ENCODE data around the gene CSE1L.

DNA sequence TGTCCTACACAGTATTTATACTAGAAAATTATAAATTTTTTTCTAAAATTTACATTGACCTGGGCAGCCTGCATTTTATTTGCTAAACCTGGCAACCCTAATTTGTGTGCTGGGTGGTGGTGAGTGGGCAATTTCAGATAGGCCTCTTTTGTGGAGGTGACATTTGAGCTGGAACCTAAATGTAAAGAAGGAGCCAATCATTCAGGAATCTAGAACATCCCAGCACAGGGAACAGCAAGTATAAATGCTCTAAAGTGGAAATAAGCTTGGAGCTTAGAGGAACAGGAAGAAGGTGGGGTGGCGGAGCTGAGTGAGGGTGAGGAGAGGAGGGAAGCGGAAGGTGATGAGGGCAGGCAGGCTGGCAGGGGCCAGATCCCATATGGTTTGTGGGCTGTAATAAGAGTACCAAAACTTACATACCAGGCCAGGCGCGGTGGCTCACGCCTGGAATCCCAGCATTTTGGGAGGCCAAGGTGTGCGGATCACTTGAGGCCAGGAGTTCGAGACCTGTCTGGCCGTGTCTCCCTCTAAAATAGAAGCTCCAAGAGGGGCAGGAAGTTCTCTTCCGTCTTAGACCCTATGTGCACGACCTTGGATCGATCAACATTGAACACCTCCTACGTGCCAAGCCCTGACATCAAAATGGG, 549 bp upstream of the CSE1L start:
- TF ChIP-seq EP300 (IDR thresholded peaks at IDR 0.05; ENCODE audit: borderline replicate concordance in 1 of 2, low read depth in 1 of 2, low read length in 1 of 2) (no peak), RAD21 (IDR thresholded peaks at IDR 0.05; ENCODE audit: low read length) (no peak), RXRA (IDR thresholded peaks at IDR 0.05; ENCODE audit: borderline replicate concordance, low read depth) (no peak), ELF1 (IDR thresholded peaks at IDR 0.05) (no peak)
- TF ChIP-seq, protein P1, sequence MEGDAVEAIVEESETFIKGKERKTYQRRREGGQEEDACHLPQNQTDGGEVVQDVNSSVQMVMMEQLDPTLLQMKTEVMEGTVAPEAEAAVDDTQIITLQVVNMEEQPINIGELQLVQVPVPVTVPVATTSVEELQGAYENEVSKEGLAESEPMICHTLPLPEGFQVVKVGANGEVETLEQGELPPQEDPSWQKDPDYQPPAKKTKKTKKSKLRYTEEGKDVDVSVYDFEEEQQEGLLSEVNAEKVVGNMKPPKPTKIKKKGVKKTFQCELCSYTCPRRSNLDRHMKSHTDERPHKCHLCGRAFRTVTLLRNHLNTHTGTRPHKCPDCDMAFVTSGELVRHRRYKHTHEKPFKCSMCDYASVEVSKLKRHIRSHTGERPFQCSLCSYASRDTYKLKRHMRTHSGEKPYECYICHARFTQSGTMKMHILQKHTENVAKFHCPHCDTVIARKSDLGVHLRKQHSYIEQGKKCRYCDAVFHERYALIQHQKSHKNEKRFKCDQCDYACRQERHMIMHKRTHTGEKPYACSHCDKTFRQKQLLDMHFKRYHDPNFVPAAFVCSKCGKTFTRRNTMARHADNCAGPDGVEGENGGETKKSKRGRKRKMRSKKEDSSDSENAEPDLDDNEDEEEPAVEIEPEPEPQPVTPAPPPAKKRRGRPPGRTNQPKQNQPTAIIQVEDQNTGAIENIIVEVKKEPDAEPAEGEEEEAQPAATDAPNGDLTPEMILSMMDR (IDR thresholded peaks at IDR 0.05) = no peak
- TF ChIP-seq, protein P2, sequence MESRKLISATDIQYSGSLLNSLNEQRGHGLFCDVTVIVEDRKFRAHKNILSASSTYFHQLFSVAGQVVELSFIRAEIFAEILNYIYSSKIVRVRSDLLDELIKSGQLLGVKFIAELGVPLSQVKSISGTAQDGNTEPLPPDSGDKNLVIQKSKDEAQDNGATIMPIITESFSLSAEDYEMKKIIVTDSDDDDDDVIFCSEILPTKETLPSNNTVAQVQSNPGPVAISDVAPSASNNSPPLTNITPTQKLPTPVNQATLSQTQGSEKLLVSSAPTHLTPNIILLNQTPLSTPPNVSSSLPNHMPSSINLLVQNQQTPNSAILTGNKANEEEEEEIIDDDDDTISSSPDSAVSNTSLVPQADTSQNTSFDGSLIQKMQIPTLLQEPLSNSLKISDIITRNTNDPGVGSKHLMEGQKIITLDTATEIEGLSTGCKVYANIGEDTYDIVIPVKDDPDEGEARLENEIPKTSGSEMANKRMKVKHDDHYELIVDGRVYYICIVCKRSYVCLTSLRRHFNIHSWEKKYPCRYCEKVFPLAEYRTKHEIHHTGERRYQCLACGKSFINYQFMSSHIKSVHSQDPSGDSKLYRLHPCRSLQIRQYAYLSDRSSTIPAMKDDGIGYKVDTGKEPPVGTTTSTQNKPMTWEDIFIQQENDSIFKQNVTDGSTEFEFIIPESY (IDR thresholded peaks at IDR 0.05; ENCODE audit: borderline replicate concordance, low read depth) = no peak

All from SK-N-SH (cell line).